Cerebellar cortex (tissue), 1 donor: ENCODE measurements around the gene IL3.

Experiments used
- DNase-seq: peaks from one replicate; pipeline ENCODE4 v3.0.0-alpha.2; 2015; ENCODE audit warnings: low spot score

The IL3 gene

GRCh38 chr5:132072528-132072927 lies 12.1 kb downstream of the IL3 start:
- no peak for DNase-seq

GRCh38 chr5:132073231-132074013 lies 13.0 kb downstream of the IL3 start, which contains the start of gene CSF2:
CSF2 (plus strand) TSS chr5:132073789; CDS start chr5:132073824, 35 bp downstream.
- DNase-seq: no peak

- no peak for DNase-seq
Measured at GRCh38 chr5:132074091-132074771, 13.8 kb downstream of the IL3 start.

- DNase-seq: no peak
Measured at GRCh38 chr5:132074772-132075718, 14.6 kb downstream of the IL3 start.

GRCh38 chr5:132075719-132076077 lies 15.2 kb downstream of the IL3 start:
- no peak for DNase-seq

GRCh38 chr5:132076202-132076830 lies 15.9 kb downstream of the IL3 start:
- no peak for DNase-seq

GRCh38 chr5:132076983-132077382 lies 16.5 kb downstream of the IL3 start:
- DNase-seq: no peak

- no peak for DNase-seq
Measured at GRCh38 chr5:132079081-132079480, 18.6 kb downstream of the IL3 start.

GRCh38 chr5:132079619-132080018 lies 19.2 kb downstream of the IL3 start:
- DNase-seq: no peak

- no peak for DNase-seq
Measured at GRCh38 chr5:132080595-132080994, 20.1 kb downstream of the IL3 start.

GRCh38 chr5:132081458-132081857 lies 21.0 kb downstream of the IL3 start:
- no peak for DNase-seq

- DNase-seq: no peak
Measured at GRCh38 chr5:132082329-132083023, 22.0 kb downstream of the IL3 start.

GRCh38 chr5:132083071-132083678 lies 22.7 kb downstream of the IL3 start:
- DNase-seq: no peak

GRCh38 chr5:132085686-132086085 lies 25.2 kb downstream of the IL3 start:
- DNase-seq: no peak

- peak; percentile 44 for DNase-seq
Measured at GRCh38 chr5:132086277-132086794, 25.9 kb downstream of the IL3 start.

GRCh38 chr5:132087176-132087575 lies 26.7 kb downstream of the IL3 start:
- DNase-seq: peak; percentile 73

- no peak for DNase-seq
Measured at GRCh38 chr5:132087661-132088060, 27.2 kb downstream of the IL3 start.

GRCh38 chr5:132089363-132089762 lies 28.9 kb downstream of the IL3 start:
- DNase-seq: no peak

- no peak for DNase-seq
Measured at GRCh38 chr5:132090107-132090506, 29.7 kb downstream of the IL3 start.

GRCh38 chr5:132093271-132093670 lies 32.8 kb downstream of the IL3 start:
- no peak for DNase-seq
